ENCODE measurements around the gene IL5RA. TPM values are rescaled to one million over a fixed set of nuclear protein-coding genes. Genes with fewer than 3 reads are reported as not detected.
A peak's percentile ranks its signal among the peaks of the same experiment; 100 is the strongest.

IL5RA gene
- total and polyA plus RNA-seq, 8 donors, result under 0.01 to 0.92 (median 0.29) TPM; not detected in 3

- TF ChIP-seq, protein P1, sequence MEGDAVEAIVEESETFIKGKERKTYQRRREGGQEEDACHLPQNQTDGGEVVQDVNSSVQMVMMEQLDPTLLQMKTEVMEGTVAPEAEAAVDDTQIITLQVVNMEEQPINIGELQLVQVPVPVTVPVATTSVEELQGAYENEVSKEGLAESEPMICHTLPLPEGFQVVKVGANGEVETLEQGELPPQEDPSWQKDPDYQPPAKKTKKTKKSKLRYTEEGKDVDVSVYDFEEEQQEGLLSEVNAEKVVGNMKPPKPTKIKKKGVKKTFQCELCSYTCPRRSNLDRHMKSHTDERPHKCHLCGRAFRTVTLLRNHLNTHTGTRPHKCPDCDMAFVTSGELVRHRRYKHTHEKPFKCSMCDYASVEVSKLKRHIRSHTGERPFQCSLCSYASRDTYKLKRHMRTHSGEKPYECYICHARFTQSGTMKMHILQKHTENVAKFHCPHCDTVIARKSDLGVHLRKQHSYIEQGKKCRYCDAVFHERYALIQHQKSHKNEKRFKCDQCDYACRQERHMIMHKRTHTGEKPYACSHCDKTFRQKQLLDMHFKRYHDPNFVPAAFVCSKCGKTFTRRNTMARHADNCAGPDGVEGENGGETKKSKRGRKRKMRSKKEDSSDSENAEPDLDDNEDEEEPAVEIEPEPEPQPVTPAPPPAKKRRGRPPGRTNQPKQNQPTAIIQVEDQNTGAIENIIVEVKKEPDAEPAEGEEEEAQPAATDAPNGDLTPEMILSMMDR (IDR thresholded peaks at IDR 0.05), result no peak
- no peak for TF ChIP-seq POLR2A (IDR thresholded peaks at IDR 0.05)
- TF ChIP-seq EP300 (IDR thresholded peaks at IDR 0.05), result no peak
- no peak for TF ChIP-seq POLR2AphosphoS5 (IDR thresholded peaks at IDR 0.05)
- 17 to 51% (median 38%) methylated on average over 4 of the region's 4 CpGs for WGBS, 5 donors
- H3K9me3 ChIP-seq, result no peaks in the 10 kb centered on the region
- intact Hi-C loops (cut with DNase I; ENCODE audit: low total_unique reads), result no loop called here
- no peak overlapping the region for H3K4me3 ChIP-seq
- no peaks in the 10 kb centered on the region for H3K4me1 ChIP-seq
- no peak overlapping the region for H3K27ac ChIP-seq
- no peaks in the 10 kb centered on the region for H3K27me3 ChIP-seq
- H3K36me3 ChIP-seq, result no peaks in the 10 kb centered on the region
- DNase-seq, result peak in 1 of 2 donors; percentile 16
These were observed 56.2 kb downstream of the IL5RA start for GRCh38 chr3:3053974-3054373.

DNA sequence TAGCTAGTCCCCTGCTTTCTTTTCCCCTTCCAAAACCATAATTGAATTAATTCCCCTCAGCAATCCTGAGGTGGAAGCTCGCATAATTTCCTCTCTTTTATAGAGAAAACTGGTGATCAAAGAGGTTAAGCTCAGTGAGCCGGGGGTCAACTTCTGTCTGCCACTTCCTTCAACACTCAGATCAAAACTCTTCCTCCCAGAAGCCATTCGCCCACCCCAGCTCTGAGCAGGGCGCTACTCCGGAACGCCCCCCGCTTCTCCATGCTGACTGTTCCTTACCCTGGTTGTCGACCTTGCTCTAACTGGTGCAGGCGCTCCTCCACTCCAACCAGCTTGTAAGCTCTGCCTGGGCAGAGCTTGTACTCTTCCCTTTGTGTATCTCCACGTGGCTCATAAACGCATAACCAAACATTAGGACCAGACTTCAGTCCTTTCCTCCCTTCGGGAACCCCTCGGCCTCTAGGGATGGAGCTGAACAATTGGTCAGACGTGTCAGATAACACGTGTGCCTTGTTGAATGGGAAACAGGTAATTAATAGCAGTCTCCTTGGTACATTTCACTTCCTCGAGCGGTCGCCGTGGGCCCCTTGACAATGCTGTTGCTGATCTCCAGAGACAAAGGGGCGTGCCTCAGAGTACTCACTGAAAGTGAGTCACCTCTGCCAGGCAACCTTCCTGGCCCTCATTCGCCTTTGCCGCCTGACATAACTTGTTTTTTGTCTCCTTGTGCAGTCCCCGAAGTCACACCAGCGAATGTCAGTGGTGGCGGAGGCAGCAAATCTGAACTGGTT, 71.8 kb downstream of the IL5RA start:
- 55 to 78% (median 61%) methylated on average over 25 of the region's 25 CpGs for WGBS, 5 donors
- peak in 1 of 2 donors; percentile 69 for DNase-seq
- H3K27me3 ChIP-seq, result no peaks in the 10 kb centered on the region
- intact Hi-C loops (cut with DNase I; ENCODE audit: low total_unique reads), result no loop called here
- TF ChIP-seq POLR2AphosphoS5 (IDR thresholded peaks at IDR 0.05) (no peak), POLR2A (IDR thresholded peaks at IDR 0.05) (no peak), EP300 (IDR thresholded peaks at IDR 0.05) (no peak)
- TF ChIP-seq, protein P1 (IDR thresholded peaks at IDR 0.05), result no peak
- no peak overlapping the region for H3K4me3 ChIP-seq
- no peaks in the 10 kb centered on the region for H3K9me3 ChIP-seq
- no peaks in the 10 kb centered on the region for H3K4me1 ChIP-seq
- no peak overlapping the region for H3K27ac ChIP-seq
- no peaks in the 10 kb centered on the region for H3K36me3 ChIP-seq

GRCh38 chr3:3037156-3037555, 73.0 kb downstream of the IL5RA start:
- TF ChIP-seq POLR2AphosphoS5 (IDR thresholded peaks at IDR 0.05), result no peak
- TF ChIP-seq POLR2A (IDR thresholded peaks at IDR 0.05), result no peak
- TF ChIP-seq, protein P1 (IDR thresholded peaks at IDR 0.05), result no peak
- no peak for TF ChIP-seq EP300 (IDR thresholded peaks at IDR 0.05)
- intact Hi-C loops (cut with DNase I; ENCODE audit: low total_unique reads), result no loop called here
- no peaks in the 10 kb centered on the region for H3K4me1 ChIP-seq
- no peaks in the 10 kb centered on the region for H3K36me3 ChIP-seq
- no peak overlapping the region for H3K27ac ChIP-seq
- DNase-seq, result no peak
- 82 to 92% (median 89%) methylated on average over 13 of the region's 13 CpGs for WGBS, 5 donors
- no peaks in the 10 kb centered on the region for H3K9me3 ChIP-seq
- H3K27me3 ChIP-seq, result no peaks in the 10 kb centered on the region
- H3K4me3 ChIP-seq, result no peak overlapping the region

GRCh38 chr3:3031326-3031725, 78.8 kb downstream of the IL5RA start:
- H3K27ac ChIP-seq, result peak overlapping the region in 1 of 5 donors; percentile 10
- WGBS, 5 donors, result 50 to 67% (median 59%) methylated on average over 4 of the region's 4 CpGs
- intact Hi-C loops (cut with DNase I; ENCODE audit: low total_unique reads), result no loop called here

GRCh38 chr3:3027976-3028567, 82.1 kb downstream of the IL5RA start:
- no peak for DNase-seq
- WGBS, 5 donors, result 71 to 77% (median 74%) methylated on average over 5 of the region's 5 CpGs
- no peaks in the 10 kb centered on the region for H3K27me3 ChIP-seq
- no peaks in the 10 kb centered on the region for H3K4me1 ChIP-seq
- intact Hi-C loops (cut with DNase I; ENCODE audit: low total_unique reads), result no loop called here
- H3K27ac ChIP-seq, result no peak overlapping the region
- H3K4me3 ChIP-seq, result no peak overlapping the region
- H3K36me3 ChIP-seq, result no peaks in the 10 kb centered on the region
- TF ChIP-seq POLR2A (IDR thresholded peaks at IDR 0.05), result no peak
- no peak for TF ChIP-seq EP300 (IDR thresholded peaks at IDR 0.05)
- TF ChIP-seq POLR2AphosphoS5 (IDR thresholded peaks at IDR 0.05), result no peak
- TF ChIP-seq, protein P1 (IDR thresholded peaks at IDR 0.05), result no peak
- H3K9me3 ChIP-seq, result no peaks in the 10 kb centered on the region

More at GRCh38 chr3:3031326-3031725, 78.8 kb downstream of the IL5RA start:
- no peaks in the 10 kb centered on the region for H3K36me3 ChIP-seq
- no peak overlapping the region for H3K4me3 ChIP-seq
- H3K4me1 ChIP-seq, result no peaks in the 10 kb centered on the region
- no peaks in the 10 kb centered on the region for H3K27me3 ChIP-seq
- DNase-seq, result no peak
- H3K9me3 ChIP-seq, result no peaks in the 10 kb centered on the region
- TF ChIP-seq POLR2A (IDR thresholded peaks at IDR 0.05), result no peak

Measured in stomach (tissue), 9 donors.